ENCODE measurements around the gene TMEM52B.
A peak's percentile ranks its signal among the peaks of the same experiment; 100 is the strongest.

Gene TMEM52B

DNA sequence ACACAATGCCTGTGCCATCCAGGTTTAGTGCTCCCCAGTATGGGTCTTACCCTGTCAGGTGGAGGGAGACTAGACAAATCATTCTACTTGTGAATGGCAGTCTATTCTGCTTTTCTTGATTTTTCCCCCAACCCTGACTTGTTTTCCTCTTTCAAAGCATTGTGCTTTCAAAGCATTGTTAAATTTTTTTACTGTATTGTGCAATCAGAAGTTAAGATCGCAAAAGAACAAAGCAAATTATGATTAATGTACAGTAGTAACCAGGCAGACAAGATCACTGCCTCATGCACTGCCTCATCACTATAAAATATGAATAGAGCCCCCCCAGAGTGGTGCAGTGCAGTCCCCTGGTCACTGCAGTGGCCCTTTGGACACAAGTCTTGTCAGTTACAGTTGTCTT is 47.9 kb downstream of the TMEM52B start:
- H3K4me3 ChIP-seq (ENCODE audit: low read depth, low read length) = no peak overlapping the region
- CTCF ChIA-PET = interaction anchor here (0.7 to 3.3 kb wide), 4 partner anchors 10 to 336 kb away, joined by 3 to 22 read pairs (median 4); no protein-coding TSS in a partner anchor
- TF ChIP-seq, protein P1, sequence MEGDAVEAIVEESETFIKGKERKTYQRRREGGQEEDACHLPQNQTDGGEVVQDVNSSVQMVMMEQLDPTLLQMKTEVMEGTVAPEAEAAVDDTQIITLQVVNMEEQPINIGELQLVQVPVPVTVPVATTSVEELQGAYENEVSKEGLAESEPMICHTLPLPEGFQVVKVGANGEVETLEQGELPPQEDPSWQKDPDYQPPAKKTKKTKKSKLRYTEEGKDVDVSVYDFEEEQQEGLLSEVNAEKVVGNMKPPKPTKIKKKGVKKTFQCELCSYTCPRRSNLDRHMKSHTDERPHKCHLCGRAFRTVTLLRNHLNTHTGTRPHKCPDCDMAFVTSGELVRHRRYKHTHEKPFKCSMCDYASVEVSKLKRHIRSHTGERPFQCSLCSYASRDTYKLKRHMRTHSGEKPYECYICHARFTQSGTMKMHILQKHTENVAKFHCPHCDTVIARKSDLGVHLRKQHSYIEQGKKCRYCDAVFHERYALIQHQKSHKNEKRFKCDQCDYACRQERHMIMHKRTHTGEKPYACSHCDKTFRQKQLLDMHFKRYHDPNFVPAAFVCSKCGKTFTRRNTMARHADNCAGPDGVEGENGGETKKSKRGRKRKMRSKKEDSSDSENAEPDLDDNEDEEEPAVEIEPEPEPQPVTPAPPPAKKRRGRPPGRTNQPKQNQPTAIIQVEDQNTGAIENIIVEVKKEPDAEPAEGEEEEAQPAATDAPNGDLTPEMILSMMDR (IDR thresholded peaks at IDR 0.05; ENCODE audit: insufficient read depth, low read length, missing control alignments) = no peak
- no peak for DNase-seq (ENCODE audit: low read depth, low spot score)
- POLR2A ChIA-PET = no interaction called here

DNA sequence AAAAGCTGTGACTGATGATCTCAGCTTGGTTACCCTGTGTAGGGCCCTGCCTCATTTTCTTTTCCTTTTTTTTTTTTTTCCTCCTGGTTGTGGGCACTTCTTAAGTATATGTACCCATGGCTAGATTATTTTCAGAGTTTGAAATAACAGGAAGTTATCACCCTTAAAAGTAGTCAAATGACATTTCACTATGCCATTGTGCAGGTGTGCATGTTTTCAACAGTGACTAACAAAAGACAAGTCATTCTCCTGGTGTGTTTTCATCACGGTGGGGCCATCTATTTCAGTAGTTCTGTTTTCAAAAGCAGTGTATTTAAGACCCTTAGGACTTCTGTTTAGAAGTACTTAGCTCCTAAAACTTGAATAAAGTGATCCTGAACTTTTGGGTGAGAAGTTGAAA is 48.8 kb downstream of the TMEM52B start:
- POLR2A ChIA-PET = no interaction called here
- no peak for DNase-seq (ENCODE audit: low read depth, low spot score)
- H3K4me3 ChIP-seq (ENCODE audit: low read depth, low read length) = no peak overlapping the region
- TF ChIP-seq, protein P1 (IDR thresholded peaks at IDR 0.05; ENCODE audit: insufficient read depth, low read length, missing control alignments) = no peak
- CTCF ChIA-PET = interaction anchor here (1.0 to 3.3 kb wide), 3 partner anchors 9 to 335 kb away, joined by 3 to 22 read pairs (median 6); no protein-coding TSS in a partner anchor

DNA sequence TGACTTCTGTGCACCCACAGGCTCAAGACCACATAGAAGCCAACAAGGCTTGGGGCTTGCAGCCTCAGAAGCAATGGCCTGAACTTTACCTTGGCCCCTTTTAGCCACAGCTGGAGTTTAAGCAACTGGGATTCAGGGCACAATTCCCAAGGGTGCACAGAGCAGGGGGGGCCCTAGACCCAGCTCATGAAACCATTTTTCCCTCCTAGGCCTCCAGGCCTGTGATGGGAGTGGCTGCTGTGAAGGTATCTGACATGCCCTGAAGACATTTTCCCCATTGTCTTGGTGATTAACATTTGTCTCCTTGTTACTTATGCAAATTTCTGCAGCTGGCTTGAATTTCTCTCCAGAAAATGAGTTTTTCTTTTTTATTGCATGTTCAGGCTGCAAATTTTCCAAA is 55.7 kb downstream of the TMEM52B start:
- DNase-seq (ENCODE audit: low read depth, low spot score) = no peak
- POLR2A ChIA-PET = no interaction called here

DNA sequence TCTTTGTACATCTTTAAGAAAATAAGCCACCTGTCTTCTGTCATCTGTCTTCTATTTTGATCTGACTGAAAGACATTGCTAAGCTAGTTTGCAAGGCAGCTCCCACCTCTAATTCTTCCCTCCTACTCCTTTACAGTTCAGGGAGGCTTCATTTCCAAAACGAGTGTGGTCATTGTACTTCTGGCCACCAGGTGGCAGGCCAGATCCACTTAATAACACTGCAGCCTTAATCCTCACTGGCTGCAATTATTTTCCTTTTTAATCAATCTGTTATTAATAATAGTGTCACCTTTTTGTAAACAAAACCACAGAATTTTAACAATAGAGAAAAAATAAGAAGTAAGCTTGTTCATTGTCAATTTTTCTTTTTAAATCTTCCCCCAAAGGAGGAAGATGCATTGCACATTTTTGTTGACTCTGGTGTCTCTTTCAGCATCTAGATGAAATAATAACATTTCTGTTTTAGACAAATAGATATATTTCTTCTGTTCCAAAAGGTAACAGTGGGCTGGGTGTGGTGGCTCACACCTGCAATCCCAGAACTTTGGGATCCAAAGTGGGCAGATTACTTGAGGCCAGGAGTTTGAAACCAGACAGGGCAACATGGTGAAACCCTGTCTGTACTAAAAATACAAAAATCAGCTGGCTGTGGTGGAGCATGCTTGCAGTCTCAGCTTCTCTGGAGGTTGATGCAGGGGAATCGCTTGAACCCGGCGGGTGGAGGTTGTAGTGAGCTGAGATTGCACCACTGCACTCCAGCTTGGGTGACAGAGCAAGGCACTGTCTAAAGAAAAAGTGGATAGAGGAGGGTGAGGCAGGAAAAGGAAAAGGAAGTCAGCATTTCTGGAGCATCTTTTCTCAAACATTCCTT is 57.2 kb downstream of the TMEM52B start:
- CTCF ChIA-PET = interaction anchor here (0.6 to 3.8 kb wide), 47 partner anchors 9 to 1247 kb away, joined by 3 to 47 read pairs (median 4); partner anchors contain the start of genes CLEC12B and CLEC9A

More for the DNA sequence above, 55.7 kb downstream of the TMEM52B start:
- TF ChIP-seq, protein P1 (IDR thresholded peaks at IDR 0.05; ENCODE audit: insufficient read depth, low read length, missing control alignments) = no peak
- no peak overlapping the region for H3K4me3 ChIP-seq (ENCODE audit: low read depth, low read length)
- CTCF ChIA-PET = interaction anchor here (0.9 to 3.8 kb wide), 3 partner anchors 14 to 265 kb away, joined by 3 to 17 read pairs (median 6); no protein-coding TSS in a partner anchor

DNA sequence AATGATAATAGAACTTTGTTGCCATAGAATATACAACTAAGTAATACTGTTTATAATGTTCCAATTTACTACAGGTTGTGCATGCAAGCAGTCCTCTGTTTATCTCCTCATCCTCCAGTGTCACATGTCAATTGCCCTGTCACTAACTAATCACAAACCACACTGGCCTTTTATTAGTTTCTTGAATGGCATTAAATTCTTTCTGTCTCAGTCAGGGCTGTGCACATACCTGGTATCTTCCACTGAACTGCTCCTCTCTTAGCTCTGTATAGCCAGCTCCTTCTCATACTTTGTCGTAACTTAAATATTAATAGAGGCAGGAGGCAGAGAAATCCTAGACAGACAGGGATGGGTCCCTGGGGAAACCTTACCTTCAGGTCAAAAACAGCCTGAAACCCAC is 57.9 kb downstream of the TMEM52B start:
- ChIA-PET POLR2A (no interaction called here), CTCF (interaction anchor here (0.8 to 3.8 kb wide), 18 partner anchors 8 to 513 kb away, joined by 3 to 47 read pairs (median 4); no protein-coding TSS in a partner anchor)
- DNase-seq (ENCODE audit: low read depth, low spot score) = no peak
- TF ChIP-seq, protein P1 (IDR thresholded peaks at IDR 0.05; ENCODE audit: insufficient read depth, low read length, missing control alignments) = no peak
- no peak overlapping the region for H3K4me3 ChIP-seq (ENCODE audit: low read depth, low read length)

More for the DNA sequence above, 57.2 kb downstream of the TMEM52B start:
- H3K4me3 ChIP-seq (ENCODE audit: low read depth, low read length) = no peak overlapping the region
- DNase-seq (ENCODE audit: low read depth, low spot score) = no peak
- TF ChIP-seq, protein P1 (IDR thresholded peaks at IDR 0.05; ENCODE audit: insufficient read depth, low read length, missing control alignments) = peak; percentile 77
- POLR2A ChIA-PET = no interaction called here

DNA sequence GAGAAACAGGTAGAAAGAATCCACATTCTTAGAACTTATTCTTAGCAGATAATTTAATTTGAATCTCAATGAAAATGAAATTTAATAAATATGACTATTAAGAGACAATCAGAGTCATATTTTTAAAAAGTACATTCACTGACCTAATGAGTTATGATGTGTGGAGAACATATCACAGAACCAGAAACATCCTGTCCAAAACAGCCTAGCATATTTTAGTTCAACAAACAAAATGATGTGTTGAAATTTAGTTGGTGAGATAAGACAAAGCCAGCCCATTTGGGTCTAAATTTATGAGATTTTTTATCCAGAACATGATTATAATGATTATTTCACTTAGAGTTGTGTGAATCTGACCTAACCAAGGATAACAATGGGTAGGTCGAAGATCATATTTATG is 59.7 kb downstream of the TMEM52B start:
- no peak overlapping the region for H3K4me3 ChIP-seq (ENCODE audit: low read depth, low read length)
- DNase-seq (ENCODE audit: low read depth, low spot score) = no peak
- CTCF ChIA-PET = interaction anchor here (0.8 kb wide), 1 partner anchor 323 kb away, joined by 4 read pairs; no protein-coding TSS in a partner anchor
- TF ChIP-seq, protein P1 (IDR thresholded peaks at IDR 0.05; ENCODE audit: insufficient read depth, low read length, missing control alignments) = no peak
- POLR2A ChIA-PET = no interaction called here
